ENCODE results near the gene CTSS.
"Not testable (repeated sequence)": the region's sequence is repeated elsewhere in the genome, so short reads cannot be mapped to it uniquely, and the experiment has no call there.

The CTSS gene

DNA sequence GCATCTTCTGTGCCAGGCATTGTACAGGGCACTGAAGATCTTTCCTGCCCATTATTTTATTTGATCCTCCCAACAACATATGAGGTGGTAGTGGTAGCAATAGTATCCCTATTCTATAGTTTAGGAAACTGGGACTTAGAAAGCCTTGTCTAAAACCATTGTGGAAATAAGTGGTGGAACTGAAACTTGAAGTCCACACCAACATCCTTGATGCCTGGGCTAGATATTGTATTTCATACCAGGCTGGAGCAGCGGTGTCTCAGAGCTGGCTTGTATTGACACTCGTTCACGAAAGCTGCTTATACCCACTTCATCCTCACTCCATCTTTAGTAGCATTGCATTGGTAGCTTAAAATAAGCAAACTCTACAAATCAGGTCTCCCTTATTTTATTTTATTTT lies 9.7 kb upstream of the CTSS start:
- no peak for DNase-seq (ENCODE audit: low spot score)

DNA sequence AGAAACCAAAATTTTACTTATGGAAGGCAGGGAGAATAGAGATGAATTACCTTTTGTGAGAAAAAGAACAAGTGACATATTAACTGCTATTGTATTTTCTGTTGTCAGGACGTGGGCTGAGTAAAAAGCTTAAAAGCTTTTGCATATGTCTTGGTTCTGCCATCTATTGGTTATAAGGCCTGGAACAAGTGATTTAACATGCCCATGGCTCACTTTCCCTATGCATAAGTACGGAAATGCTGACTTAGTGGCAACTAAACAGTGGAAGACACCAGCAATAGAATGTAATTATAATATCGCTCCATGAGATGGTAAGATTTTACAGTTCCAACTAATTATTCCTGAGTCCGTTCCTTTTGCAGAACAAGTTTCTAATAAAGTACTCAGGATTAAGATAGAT lies 6.7 kb upstream of the CTSS start:
- no peak for DNase-seq (ENCODE audit: low spot score)

DNA sequence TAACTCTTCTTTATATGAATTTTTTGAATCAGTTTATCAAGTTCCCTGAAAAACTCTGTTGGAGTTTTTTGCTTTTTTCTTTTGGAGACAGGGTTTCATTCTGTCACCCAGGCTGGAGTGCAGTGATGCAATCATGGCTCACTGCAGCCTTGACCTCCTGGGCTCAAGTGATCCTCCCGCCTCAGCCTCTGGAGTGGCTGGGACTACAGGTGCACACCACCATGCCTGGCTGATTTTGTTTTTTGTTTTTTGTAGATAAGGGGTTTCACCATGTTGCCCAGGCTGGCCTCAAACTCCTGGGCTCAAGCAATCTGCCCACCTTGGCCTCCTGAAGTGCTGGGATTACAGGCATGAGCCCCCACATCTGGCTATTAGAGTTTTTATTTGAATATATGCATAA lies 2.1 kb upstream of the CTSS start:
- not testable (repeated sequence) for DNase-seq (ENCODE audit: low spot score)

DNA sequence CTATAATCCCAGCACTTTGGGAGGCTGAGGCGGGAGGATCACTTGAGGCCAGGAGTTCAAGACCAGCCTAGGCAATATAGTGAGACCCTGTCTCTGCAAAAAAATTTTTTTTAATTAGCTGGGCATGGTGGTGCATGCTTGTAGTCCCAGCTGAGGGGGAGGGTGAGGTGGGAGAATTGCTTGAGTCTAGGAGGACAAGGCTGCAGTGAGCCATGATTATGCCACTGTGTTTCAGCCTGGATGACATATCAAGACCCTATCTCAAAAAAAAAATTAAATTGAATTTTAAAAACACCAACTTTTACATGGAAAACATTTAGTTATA lies 361 bp upstream of the CTSS start:
- DNase-seq (ENCODE audit: low spot score) = not testable (repeated sequence)

DNA sequence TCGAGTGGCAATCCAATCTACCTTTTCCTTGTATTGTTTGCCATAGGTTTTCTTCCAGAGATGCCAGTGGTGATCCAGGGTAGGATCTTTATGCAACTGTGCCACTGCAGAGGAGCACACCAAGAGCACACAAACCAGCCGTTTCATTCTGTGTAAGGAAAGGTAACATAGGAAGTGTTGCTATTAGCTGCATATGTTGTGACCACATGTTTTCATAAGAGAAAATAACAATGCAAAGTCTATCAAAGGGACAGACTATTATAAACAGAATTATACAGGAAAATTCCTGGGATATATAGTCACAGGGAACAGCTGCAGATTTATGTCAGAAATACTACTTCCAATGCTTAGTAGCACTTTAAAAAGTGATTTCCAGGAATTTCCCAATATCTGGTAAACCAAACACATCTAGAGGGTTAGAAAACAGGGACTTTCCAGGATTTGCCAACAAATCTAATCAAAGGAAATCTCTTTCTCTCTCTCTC lies 919 bp downstream of the CTSS start:
- DNase-seq (ENCODE audit: low spot score) = no peak

DNA sequence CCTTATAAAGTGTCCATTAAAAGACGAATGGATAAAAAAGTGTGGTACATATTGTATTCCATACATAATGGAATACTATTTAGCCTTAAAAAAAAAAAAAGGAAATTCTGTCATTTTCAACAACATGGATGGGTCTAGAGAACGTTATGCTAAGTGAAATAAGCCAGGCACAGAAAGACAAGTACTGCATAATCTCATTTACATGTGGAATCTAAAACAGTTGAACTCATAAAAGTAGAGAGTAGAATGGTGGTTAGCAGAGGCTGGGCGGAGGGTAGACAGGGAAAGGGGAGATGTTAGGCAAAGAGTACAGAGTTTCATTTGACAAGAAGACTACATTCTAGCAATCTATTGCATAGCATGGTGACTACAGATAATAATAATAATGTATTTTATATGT lies 2.6 kb downstream of the CTSS start:
- DNase-seq (ENCODE audit: low spot score) = no peak

DNA sequence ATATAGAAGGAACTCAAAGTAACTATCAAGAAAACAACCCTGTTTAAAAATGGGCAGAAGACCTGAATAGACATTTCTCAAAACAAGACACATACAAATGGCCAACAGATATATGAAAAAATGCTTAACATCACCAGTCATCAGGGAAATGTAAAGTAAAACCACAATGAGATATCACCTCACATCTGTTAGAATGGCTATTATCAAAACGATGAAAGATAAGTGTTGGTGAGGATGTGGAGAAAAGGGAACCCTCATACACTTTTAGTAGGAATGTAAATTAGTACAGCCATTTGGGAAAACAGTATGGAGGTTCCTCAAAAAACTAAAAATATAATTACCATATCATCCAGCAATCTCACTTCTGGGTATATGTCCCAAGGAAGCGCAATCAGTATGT lies 3.0 kb downstream of the CTSS start:
- DNase-seq (ENCODE audit: low spot score) = no peak

DNA sequence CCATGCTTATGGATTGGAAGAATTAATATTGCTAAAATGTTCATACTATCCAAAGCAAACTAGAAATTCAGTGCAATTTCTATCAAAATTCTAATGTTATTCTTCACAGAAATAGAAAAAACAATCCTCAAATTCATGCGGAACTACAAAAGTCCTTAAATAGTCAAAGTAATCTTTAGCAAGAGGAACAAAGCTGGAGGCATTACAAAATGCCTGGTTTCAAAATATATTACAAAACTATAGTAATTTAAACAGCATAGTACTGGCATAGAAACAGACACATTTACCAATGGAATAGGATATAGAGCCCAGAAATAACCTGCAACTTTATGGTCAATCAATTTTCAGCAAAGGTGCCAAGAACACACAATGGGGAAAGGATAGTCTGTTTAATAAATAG lies 3.8 kb downstream of the CTSS start:
- no peak for DNase-seq (ENCODE audit: low spot score)

DNA sequence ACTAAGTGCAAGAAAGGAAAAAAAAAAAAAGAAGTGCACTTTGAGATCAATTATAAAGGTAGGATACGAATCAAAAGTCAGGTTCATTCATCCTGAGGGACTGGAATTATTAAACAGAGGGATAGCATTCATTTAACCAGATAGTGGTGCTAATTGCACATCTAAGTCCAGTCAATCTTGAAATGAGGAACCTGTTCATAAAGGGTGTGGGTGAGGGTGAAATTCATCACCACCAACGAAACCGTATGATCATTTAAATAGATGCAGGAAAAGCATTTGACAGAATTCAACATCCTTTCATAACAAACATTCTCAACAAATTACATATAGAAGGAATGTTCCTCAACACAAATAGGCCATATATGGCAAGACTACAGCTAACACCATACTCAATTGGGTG lies 5.6 kb downstream of the CTSS start:
- no peak for DNase-seq (ENCODE audit: low spot score)

DNA sequence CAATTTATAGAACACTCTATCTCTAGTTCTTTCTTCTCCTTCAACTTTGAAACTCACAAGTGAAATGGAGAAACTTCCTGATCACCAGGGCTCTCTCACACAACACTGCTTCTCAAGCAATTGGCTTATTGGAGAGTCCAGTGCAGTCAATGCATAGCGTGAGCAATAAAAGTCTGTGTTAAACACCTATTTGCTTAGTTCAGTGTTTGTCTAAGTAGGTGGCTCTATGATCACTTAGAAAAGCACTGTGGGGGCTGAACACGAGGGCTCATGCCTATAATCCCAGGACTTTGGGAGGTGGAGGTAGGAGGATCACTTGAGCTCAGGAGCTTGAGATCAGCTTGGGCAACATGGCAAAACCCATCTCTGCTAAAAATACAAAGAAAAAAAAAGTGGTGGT lies 12.2 kb downstream of the CTSS start:
- no peak for DNase-seq (ENCODE audit: low spot score)

DNA sequence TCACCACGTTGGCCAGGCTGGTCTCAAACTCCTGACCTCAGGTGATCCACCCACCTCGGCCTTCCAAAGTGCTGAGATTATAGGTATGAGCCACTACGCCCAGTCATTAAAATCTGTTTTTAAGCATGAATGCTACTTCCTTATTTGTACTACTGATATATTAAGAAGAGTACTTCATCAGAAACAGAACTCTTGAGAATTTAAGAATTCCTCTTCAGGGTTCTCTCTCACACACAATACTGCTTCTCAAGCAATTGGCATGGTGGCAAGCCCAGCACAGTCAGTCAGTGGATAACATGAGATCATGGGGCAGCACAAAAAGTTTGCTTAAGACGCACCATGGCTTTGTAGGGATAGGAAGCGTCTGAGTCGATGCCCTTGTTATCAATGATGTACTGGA lies 14.1 kb downstream of the CTSS start:
- no peak for DNase-seq (ENCODE audit: low spot score)

DNA sequence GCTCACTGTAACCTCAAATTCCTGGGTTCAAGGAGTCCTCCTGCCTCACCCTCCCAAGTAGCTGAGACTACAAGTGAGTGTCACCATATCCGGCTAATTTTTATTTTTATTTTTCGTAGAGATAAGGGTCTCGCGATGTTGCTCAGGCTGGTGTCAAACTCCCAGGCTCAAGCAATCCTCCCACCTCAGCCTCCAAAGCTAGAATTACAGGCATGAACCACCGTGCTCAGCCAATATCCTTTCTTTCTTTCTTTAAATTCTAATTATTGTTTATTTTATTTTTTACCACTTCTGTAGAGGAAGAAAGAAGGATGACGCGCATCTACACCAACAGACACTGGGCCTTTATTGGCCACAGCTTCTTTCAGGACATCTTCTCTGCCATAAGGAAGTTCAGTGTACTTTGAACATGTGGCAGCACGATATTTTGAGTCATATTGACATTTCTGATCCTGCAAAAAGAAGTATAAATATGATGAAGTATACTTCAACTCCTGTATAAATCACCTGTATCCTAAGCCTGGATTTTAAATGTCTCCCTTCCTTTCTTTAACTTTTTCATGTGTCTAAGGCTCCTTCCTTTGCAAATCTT lies 15.8 kb downstream of the CTSS start:
- no peak for DNase-seq (ENCODE audit: low spot score)

DNA sequence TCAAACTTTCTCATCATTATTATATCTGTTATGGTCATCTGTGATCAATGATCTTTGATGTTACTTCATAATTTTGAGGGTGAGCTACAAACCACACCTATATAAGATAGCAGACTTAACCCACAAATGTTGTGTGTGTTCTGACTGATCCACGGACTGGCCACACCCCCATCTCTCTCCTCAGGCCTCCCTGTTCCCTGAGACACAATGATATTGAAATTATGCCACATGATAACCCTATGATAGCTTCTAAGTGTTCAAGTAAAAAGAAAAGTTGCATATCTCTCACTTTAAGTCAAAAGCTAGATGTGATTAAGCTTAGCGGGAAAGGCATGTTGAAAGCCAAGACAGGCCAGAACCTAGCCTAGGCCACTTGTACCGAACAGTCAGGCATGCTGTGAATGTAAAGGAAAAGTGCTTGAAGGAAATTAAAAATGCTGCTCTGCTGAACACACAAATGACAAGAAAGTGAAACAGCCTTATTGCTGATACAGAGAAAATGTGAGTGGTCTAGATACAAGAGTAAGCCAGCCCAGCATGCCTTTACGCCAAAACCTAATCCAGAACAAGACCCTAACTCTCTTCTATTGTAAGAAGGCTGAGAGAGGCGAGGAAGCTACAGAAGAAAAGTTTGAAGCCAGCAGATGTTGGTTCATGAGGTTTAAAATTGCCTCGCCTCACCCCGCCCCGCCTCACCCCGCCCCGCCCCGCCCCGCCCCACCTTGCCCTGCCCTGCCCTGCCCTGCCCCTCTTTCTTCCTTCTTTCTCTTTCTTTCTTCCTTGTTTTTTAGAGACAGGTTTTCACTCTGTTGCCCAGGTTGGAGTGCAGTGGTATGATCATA lies 16.5 kb downstream of the CTSS start:
- no peak for DNase-seq (ENCODE audit: low spot score)

DNA sequence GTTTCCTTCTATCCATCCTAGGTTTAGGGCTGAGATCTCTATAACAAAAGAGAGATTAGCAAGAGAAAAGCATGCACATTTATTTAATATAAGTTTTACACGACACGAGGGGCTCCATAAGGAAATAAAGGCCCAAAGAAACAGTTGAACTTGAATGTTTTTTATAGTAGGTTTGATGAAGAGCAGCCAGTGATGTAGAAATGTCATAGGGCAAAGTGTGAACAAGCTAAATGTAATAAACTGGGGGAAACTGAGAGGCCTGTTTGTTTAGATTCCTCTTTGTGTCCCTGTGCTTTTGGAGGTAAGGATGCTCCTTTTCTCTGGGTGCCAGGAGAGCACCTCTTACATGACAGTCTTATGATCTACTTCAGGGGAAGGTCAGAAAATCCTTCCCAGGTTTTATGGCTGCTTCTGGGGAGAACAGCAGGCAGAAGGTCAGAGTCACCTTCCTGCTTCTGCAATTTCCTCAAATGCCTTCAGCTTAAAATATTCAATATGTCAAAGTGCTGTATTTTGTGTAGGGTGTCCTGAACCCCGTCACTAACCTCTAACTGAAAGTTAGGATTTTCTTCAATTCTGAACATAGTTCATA lies 35.4 kb downstream of the CTSS start:
- no peak for DNase-seq (ENCODE audit: low spot score)

DNA sequence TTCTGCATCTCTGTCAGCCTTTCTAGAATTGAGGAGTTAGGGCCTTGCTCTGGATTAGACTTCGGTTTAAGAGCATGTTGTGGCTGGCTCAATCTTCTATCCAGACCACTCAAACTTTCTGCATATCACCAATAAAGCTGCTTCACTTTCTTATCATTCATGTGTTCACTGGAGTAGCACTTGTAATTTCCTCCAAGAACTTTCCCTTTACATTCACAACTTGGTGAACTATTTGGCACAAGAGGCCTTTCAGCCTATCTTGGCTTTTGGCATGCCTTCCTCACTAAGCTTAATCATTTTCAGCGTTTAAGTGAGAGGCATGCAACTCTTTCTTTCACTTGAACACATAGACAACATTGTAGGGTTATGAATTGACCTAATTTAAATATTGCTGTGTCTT lies 41.2 kb downstream of the CTSS start:
- no peak for DNase-seq (ENCODE audit: low spot score)

DNA sequence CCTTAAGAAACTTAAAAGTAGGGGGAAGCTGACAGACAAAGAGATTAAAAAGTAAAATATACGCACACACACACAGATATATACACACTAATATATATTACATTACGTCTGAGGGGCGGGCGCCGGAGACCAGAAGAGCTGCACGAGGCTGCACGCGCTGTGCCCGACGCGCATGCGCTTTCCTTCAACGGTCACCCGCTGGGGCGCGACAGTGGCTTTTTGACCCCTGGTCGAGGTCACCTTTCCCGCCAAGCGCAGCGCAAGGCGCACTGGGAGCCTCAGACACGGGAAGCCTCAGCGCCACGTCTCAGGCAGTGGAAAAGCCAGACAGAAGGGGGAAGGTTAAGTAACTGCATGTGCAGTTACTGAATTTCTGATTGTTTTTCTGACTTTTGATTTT lies 44.9 kb downstream of the CTSS start, which contains the start of gene HORMAD1:
TSS of gene HORMAD1 (minus strand) at position 193 of the 400 bp plus-strand sequence. CDS start 1,390 bp downstream, outside the sequence.
- no peak for DNase-seq (ENCODE audit: low spot score)

DNA sequence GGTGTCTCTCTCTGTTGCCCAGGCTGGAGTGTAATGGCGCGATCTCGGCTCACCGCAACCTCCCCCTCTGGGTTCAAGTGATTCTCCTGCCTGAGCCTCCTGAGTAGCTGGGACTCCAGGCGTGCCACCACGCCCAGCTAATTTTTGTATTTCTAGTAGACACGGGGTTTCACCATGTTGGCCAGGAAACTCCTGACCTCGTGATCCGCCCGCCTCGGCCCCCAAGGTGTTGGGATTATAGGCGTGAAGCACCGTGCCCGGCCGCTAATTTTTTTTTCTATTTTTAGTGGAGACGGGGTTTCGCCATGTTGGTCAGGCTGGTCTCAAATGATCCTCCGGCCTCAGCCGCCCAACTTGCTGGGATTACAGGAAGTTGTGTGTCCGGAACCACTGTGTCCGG lies 45.5 kb downstream of the CTSS start:
- DNase-seq (ENCODE audit: low spot score) = no peak

DNA sequence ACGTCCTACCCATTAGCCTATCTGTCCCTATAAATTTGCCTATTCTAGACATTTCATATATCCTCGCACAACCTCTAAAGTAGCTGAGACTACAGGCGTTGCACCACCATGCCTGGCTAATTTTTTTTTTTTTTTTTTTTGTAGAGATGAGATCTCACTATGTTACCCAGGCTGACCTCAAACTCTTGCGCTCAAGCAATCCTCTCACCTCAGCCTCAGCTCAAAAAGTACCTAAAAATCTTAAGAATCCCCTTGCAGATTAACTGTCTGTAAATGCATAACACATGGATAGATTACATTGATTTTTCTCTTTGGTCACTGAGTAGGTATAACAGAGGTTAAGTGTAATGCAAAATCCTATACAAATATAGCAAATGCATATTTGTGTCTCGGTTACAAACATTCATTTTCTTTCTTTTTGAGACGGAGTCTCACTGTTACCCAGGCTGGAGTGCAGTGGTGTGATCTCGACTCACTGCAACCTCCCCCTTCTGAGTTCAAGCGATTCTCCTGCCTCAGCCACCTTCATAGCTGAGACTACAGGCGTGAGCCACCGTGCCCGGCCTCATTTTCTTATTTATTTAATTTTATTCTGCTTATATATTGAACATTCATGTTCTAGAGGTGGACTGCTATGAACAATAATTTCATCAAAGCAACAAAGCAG lies 47.2 kb downstream of the CTSS start:
- DNase-seq (ENCODE audit: low spot score) = no peak

DNA sequence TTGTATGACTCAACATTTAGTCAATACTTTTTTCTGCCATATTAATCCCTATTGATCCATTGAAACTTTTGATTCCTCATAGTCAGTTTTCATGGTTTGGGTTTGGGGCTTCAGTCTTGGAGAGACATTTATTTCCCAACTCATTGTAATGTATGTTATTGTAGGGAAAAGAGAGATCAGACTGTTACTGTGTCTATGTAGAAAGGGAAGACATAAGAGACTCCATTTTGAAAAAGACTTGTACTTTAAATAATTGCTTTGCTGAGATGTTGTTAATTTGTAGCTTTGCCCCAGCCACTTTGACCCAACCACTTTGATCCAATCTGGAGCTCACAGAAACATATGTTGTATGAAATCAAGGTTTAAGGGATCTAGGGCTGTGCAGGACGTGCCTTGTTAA lies 56.5 kb downstream of the CTSS start:
- DNase-seq (ENCODE audit: low spot score) = not testable (repeated sequence)

DNA sequence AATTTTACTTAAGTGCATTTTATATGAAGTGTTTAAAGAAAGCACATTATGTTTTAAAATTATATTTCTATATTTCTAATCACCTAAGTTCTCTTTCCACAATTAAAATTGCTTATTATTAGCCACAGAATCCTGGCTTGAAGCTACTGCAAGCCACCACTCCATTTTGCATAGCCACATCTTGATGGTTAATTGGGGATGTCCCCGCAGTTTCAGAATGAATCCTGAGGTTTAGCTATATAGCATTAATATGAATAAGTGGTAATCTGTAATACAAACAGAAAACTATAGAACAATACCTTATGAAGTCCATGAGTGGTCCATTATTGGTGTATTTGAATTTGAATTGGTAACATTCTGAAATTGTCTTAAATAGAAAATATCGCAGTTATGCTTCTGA lies 57.0 kb downstream of the CTSS start:
- DNase-seq (ENCODE audit: low spot score) = no peak

DNA sequence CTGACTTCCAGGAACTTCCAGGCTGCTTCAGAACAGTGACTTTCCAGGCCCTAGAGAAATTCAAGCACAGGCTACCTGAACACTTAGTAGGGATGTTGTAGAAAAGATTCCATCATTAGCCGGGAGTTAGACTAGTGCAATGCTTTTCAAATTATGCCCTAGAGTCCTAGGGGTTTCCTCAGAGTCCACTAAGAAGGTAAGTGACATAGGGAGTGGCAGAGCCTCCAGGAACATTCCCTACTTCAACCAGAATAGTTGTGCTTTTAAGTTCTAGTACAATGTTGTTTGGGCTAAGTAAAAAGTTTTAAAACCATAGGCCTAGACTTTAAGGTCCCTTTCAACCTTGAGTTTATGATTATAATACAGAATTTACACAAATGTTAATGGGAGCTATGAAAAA lies 59.5 kb downstream of the CTSS start:
- no peak for DNase-seq (ENCODE audit: low spot score)

DNA sequence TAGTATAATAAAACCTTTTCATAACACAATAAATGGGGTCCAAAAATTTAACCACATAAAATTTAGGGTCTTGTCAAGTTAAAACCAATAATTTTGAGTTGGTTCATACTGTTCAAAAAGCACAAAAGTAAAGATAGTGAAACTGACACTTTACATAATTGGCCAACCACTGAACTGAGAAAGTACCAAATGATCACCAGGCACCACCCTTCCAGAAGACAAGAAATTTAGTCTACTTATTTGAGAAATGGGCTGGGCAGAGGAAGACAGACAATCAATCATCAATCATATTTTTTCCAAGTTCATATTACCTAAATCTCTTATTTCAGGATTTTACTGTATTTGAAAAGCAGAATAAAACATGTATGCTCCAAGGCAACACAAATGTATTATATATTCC lies 62.2 kb downstream of the CTSS start:
- no peak for DNase-seq (ENCODE audit: low spot score)

Measured in putamen (tissue), 1 donor.